ENCODE measurements around the gene RNFT2.

RNFT2 gene

GRCh38 chr12:116860263-116860662, 122.1 kb downstream of the RNFT2 start:
- Histone ChIP-seq H3K27me3 (ENCODE audit: insufficient read depth, low read depth, severe bottlenecking) (no peaks in the 10 kb centered on the region), H3K4me3 (ENCODE audit: low read depth, low read length) (no peak overlapping the region), H3K9me3 (ENCODE audit: severe bottlenecking) (no peaks in the 10 kb centered on the region), H3K36me3 (no peaks in the 10 kb centered on the region), H3K27ac (no peak overlapping the region)
- no peak for TF ChIP-seq CTCF (IDR thresholded peaks at IDR 0.05; ENCODE audit: low read depth, low read length)
- no peak for DNase-seq

GRCh38 chr12:116861320-116861719, 123.2 kb downstream of the RNFT2 start:
- Histone ChIP-seq H3K27ac (no peak overlapping the region), H3K36me3 (no peaks in the 10 kb centered on the region), H3K9me3 (ENCODE audit: severe bottlenecking) (no peaks in the 10 kb centered on the region), H3K4me3 (ENCODE audit: low read depth, low read length) (no peak overlapping the region), H3K27me3 (ENCODE audit: insufficient read depth, low read depth, severe bottlenecking) (no peaks in the 10 kb centered on the region)
- no peak for DNase-seq
- no peak for TF ChIP-seq CTCF (IDR thresholded peaks at IDR 0.05; ENCODE audit: low read depth, low read length)

GRCh38 chr12:116862167-116862566, 124.1 kb downstream of the RNFT2 start:
- Histone ChIP-seq H3K9me3 (ENCODE audit: severe bottlenecking) (no peaks in the 10 kb centered on the region), H3K4me3 (ENCODE audit: low read depth, low read length) (no peak overlapping the region), H3K27me3 (ENCODE audit: insufficient read depth, low read depth, severe bottlenecking) (no peaks in the 10 kb centered on the region), H3K36me3 (no peaks in the 10 kb centered on the region), H3K27ac (no peak overlapping the region)
- DNase-seq = no peak
- TF ChIP-seq CTCF (IDR thresholded peaks at IDR 0.05; ENCODE audit: low read depth, low read length) = no peak

GRCh38 chr12:116863275-116863767, 125.2 kb downstream of the RNFT2 start:
- no peak overlapping the region for H3K27ac ChIP-seq

GRCh38 chr12:116864371-116865160, 126.5 kb downstream of the RNFT2 start:
- Histone ChIP-seq H3K9me3 (ENCODE audit: severe bottlenecking) (no peaks in the 10 kb centered on the region), H3K27me3 (ENCODE audit: insufficient read depth, low read depth, severe bottlenecking) (no peaks in the 10 kb centered on the region), H3K27ac (no peak overlapping the region), H3K36me3 (no peaks in the 10 kb centered on the region), H3K4me3 (ENCODE audit: low read depth, low read length) (no peak overlapping the region)
- DNase-seq = no peak
- TF ChIP-seq CTCF (IDR thresholded peaks at IDR 0.05; ENCODE audit: low read depth, low read length) = no peak

More at GRCh38 chr12:116863275-116863767, 125.2 kb downstream of the RNFT2 start:
- peak; percentile 44 for DNase-seq
- Histone ChIP-seq H3K4me3 (ENCODE audit: low read depth, low read length) (no peak overlapping the region), H3K9me3 (ENCODE audit: severe bottlenecking) (no peaks in the 10 kb centered on the region), H3K27me3 (ENCODE audit: insufficient read depth, low read depth, severe bottlenecking) (no peaks in the 10 kb centered on the region), H3K36me3 (no peaks in the 10 kb centered on the region)
- peak; percentile 95 for TF ChIP-seq CTCF (IDR thresholded peaks at IDR 0.05; ENCODE audit: low read depth, low read length)
